ENCODE data around the gene PACRG. TPM values are rescaled to one million over a fixed set of nuclear protein-coding genes. Genes with fewer than 3 reads are reported as not detected.

PACRG gene
- polyA plus RNA-seq, 1 donor from 2014 or later, result 16.6 TPM

GRCh38 chr6:163128324-163128723 lies 400.6 kb downstream of the PACRG start:
- Histone ChIP-seq H3K36me3 (ENCODE audit: insufficient read depth, low read length) (no peaks in the 10 kb centered on the region), H2AFZ (ENCODE audit: low read depth, low read length) (no peak overlapping the region), H3K4me3 (ENCODE audit: low read length) (no peak overlapping the region), H3K27me3 (ENCODE audit: insufficient read depth, low read depth, low read length) (no peaks in the 10 kb centered on the region), H3K9ac (ENCODE audit: low read length) (no peak overlapping the region), H4K20me1 (ENCODE audit: insufficient read depth) (no peaks in the 10 kb centered on the region), H3K27ac (ENCODE audit: low read length) (no peak overlapping the region), H3K79me2 (replicated peaks; ENCODE audit: insufficient read depth, low read length) (no peaks in the 10 kb centered on the region), H3K9me2 (ENCODE audit: insufficient read depth, low read length) (no peaks in the 10 kb centered on the region), H3K9me3 (ENCODE audit: low read length) (no peaks in the 10 kb centered on the region), H3K4me2 (ENCODE audit: low read length) (no peak overlapping the region), H3F3A (ENCODE audit: insufficient read depth, low read length, poor library complexity, severe bottlenecking) (no peaks in the 10 kb centered on the region)
- TF ChIP-seq, protein P1, sequence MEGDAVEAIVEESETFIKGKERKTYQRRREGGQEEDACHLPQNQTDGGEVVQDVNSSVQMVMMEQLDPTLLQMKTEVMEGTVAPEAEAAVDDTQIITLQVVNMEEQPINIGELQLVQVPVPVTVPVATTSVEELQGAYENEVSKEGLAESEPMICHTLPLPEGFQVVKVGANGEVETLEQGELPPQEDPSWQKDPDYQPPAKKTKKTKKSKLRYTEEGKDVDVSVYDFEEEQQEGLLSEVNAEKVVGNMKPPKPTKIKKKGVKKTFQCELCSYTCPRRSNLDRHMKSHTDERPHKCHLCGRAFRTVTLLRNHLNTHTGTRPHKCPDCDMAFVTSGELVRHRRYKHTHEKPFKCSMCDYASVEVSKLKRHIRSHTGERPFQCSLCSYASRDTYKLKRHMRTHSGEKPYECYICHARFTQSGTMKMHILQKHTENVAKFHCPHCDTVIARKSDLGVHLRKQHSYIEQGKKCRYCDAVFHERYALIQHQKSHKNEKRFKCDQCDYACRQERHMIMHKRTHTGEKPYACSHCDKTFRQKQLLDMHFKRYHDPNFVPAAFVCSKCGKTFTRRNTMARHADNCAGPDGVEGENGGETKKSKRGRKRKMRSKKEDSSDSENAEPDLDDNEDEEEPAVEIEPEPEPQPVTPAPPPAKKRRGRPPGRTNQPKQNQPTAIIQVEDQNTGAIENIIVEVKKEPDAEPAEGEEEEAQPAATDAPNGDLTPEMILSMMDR (IDR thresholded peaks at IDR 0.05; ENCODE audit: poor library complexity, severe bottlenecking), result no peak
- TF ChIP-seq TAF1 (IDR thresholded peaks at IDR 0.05; ENCODE audit: low read depth), result no peak
- no peak for TF ChIP-seq POLR2AphosphoS5 (IDR thresholded peaks at IDR 0.05)
- no peak for TF ChIP-seq RAD21 (conservative IDR thresholded peaks at IDR 0.05)
- TF ChIP-seq EP300 (conservative IDR thresholded peaks at IDR 0.05; ENCODE audit: poor library complexity, severe bottlenecking), result peak; percentile 16
- TF ChIP-seq SMC3 (conservative IDR thresholded peaks at IDR 0.05; ENCODE audit: poor library complexity), result no peak

- Histone ChIP-seq H3K36me3 (ENCODE audit: insufficient read depth, low read length) (no peaks in the 10 kb centered on the region), H3K9ac (ENCODE audit: low read length) (no peak overlapping the region), H3F3A (ENCODE audit: insufficient read depth, low read length, poor library complexity, severe bottlenecking) (no peaks in the 10 kb centered on the region), H3K27me3 (ENCODE audit: insufficient read depth, low read depth, low read length) (no peaks in the 10 kb centered on the region), H3K9me3 (ENCODE audit: low read length) (no peaks in the 10 kb centered on the region), H3K4me3 (ENCODE audit: low read length) (no peak overlapping the region), H2AFZ (ENCODE audit: low read depth, low read length) (no peak overlapping the region), H3K9me2 (ENCODE audit: insufficient read depth, low read length) (no peaks in the 10 kb centered on the region), H3K79me2 (replicated peaks; ENCODE audit: insufficient read depth, low read length) (no peaks in the 10 kb centered on the region), H4K20me1 (ENCODE audit: insufficient read depth) (no peaks in the 10 kb centered on the region), H3K4me2 (ENCODE audit: low read length) (no peak overlapping the region), H3K27ac (ENCODE audit: low read length) (no peak overlapping the region)
- no peak for TF ChIP-seq TAF1 (IDR thresholded peaks at IDR 0.05; ENCODE audit: low read depth)
- TF ChIP-seq SMC3 (conservative IDR thresholded peaks at IDR 0.05; ENCODE audit: poor library complexity), result no peak
- TF ChIP-seq MXI1 (conservative IDR thresholded peaks at IDR 0.05; ENCODE audit: poor library complexity, severe bottlenecking), result no peak
- TF ChIP-seq RAD21 (conservative IDR thresholded peaks at IDR 0.05), result no peak
- TF ChIP-seq POLR2AphosphoS5 (IDR thresholded peaks at IDR 0.05), result no peak
Measured at GRCh38 chr6:163132050-163132750, 404.4 kb downstream of the PACRG start.

DNA sequence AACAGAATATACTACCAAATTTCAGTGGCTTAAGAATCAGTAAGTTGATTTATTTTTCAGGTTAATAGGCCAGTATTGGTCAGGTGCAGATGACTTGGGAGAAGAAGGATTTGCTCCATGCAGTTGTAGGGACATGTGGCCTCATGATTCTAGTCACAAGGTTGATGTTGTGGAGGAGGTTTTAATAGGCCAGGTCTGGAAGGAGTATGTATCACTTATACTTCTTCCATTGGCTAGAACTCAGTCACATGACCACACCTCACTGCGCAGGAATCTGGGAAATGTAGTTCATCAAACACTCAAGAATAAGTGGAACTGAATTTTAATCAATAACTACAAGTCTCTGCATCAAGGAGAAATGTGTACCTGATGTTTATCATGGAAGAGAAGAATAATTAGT lies 405.2 kb downstream of the PACRG start:
- TF ChIP-seq, protein P1 (IDR thresholded peaks at IDR 0.05; ENCODE audit: poor library complexity, severe bottlenecking), result no peak
- TF ChIP-seq MXI1 (conservative IDR thresholded peaks at IDR 0.05; ENCODE audit: poor library complexity, severe bottlenecking) (no peak), RAD21 (conservative IDR thresholded peaks at IDR 0.05) (no peak), REST (IDR thresholded peaks at IDR 0.05; ENCODE audit: borderline replicate concordance) (no peak), EZH2 (IDR thresholded peaks at IDR 0.05; ENCODE audit: borderline replicate concordance, insufficient read depth, low read length, poor library complexity, severe bottlenecking) (no peak), TAF1 (IDR thresholded peaks at IDR 0.05; ENCODE audit: low read depth) (no peak), EP300 (conservative IDR thresholded peaks at IDR 0.05; ENCODE audit: poor library complexity, severe bottlenecking) (no peak), SMC3 (conservative IDR thresholded peaks at IDR 0.05; ENCODE audit: poor library complexity) (no peak), POLR2AphosphoS5 (IDR thresholded peaks at IDR 0.05) (no peak)
- no peak overlapping the region for H3K4me2 ChIP-seq (ENCODE audit: low read length)
- no peaks in the 10 kb centered on the region for H3K9me3 ChIP-seq (ENCODE audit: low read length)
- H3K79me2 ChIP-seq (replicated peaks; ENCODE audit: insufficient read depth, low read length), result no peaks in the 10 kb centered on the region
- no peaks in the 10 kb centered on the region for H3K36me3 ChIP-seq (ENCODE audit: insufficient read depth, low read length)
- H3K27ac ChIP-seq (ENCODE audit: low read length), result no peak overlapping the region
- no peaks in the 10 kb centered on the region for H3K27me3 ChIP-seq (ENCODE audit: insufficient read depth, low read depth, low read length)
- no peaks in the 10 kb centered on the region for H3K9me2 ChIP-seq (ENCODE audit: insufficient read depth, low read length)
- H2AFZ ChIP-seq (ENCODE audit: low read depth, low read length), result no peak overlapping the region
- H3K9ac ChIP-seq (ENCODE audit: low read length), result no peak overlapping the region
- no peaks in the 10 kb centered on the region for H4K20me1 ChIP-seq (ENCODE audit: insufficient read depth)
- H3F3A ChIP-seq (ENCODE audit: insufficient read depth, low read length, poor library complexity, severe bottlenecking), result no peaks in the 10 kb centered on the region
- H3K4me3 ChIP-seq (ENCODE audit: low read length), result no peak overlapping the region

Measured in neural cell (in vitro differentiated cells).